Measurements from ENCODE around the gene TMOD1.

DNA sequence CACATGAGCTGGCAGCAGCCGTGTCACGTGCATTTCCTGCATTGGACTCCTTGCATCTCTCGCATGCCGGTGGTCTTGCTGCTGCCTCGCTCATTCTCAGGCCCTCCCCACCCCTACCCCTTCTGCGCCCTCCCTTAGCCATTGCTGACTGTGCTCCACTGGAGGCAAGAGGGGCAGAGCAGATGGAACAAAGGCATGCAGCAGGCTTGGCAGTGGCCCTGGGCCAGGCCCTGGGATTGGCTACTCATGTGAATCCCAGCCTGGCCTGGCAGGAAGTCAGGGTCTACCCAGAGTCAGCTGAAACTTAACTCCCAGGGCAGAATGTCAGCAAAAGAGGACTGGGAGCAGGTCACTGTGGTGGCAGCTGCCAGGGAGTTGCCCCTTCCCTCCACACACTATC is 69.4 kb downstream of the TMOD1 start:
- TF ChIP-seq, protein P1, sequence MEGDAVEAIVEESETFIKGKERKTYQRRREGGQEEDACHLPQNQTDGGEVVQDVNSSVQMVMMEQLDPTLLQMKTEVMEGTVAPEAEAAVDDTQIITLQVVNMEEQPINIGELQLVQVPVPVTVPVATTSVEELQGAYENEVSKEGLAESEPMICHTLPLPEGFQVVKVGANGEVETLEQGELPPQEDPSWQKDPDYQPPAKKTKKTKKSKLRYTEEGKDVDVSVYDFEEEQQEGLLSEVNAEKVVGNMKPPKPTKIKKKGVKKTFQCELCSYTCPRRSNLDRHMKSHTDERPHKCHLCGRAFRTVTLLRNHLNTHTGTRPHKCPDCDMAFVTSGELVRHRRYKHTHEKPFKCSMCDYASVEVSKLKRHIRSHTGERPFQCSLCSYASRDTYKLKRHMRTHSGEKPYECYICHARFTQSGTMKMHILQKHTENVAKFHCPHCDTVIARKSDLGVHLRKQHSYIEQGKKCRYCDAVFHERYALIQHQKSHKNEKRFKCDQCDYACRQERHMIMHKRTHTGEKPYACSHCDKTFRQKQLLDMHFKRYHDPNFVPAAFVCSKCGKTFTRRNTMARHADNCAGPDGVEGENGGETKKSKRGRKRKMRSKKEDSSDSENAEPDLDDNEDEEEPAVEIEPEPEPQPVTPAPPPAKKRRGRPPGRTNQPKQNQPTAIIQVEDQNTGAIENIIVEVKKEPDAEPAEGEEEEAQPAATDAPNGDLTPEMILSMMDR (IDR thresholded peaks at IDR 0.05; ENCODE audit: low read depth, low read length, poor library complexity, severe bottlenecking), result no peak
- no peak for TF ChIP-seq EZH2phosphoT487 (IDR thresholded peaks at IDR 0.05; ENCODE audit: borderline replicate concordance, low read length)

All from DOHH2 (cell line).